Fibroblast of the conjunctiva (primary cell): ENCODE data around the gene CYP4F11.
"Not testable (repeated sequence)": the region's sequence is repeated elsewhere in the genome, so short reads cannot be mapped to it uniquely, and the experiment has no call there.

ENCODE experiments used
- DNase-seq: peaks from one replicate; pipeline ENCODE4 v3.0.0-alpha.2; 2010; ENCODE audit warnings: low read depth

CYP4F11 gene

DNA sequence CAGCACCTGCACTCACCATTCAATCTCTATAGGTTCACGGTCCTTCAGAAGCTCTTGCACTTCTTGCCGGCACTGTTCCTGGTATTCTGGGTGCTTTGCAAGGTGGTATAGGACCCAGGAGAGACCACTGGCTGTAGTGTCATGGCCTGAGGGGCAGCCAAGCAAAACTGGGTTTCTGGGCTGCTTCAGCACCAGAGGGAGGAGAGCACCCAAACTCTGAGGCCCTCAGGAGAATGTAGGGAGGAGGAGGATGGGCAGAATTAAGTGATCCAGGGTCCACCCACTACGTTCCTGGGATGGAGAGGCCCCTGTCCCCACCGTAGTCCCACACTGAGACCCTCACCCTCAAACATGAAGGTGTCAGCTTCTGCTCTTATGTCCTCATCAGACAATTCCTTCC is 12.3 kb downstream of the CYP4F11 start:
- DNase-seq, result no peak

DNA sequence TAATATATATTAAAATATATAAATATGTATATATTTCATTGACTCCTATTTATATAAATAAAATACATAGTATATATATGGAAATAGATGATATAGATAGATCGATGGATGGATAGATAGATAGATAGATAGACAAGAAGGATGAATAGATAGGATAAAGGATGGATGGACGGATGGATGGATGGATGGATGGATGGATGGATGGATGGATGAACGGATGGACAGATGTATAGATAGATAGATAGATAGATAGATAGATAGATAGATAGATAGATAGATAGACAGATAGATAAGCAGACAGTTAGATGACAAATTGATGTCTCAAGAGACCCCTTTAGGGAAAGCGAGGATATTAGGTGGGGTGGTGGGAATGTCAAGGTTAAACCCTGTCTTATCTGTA is 15.1 kb downstream of the CYP4F11 start:
- no peak for DNase-seq

GRCh38 chr19:15915109-15915508 is 19.2 kb downstream of the CYP4F11 start:
- no peak for DNase-seq

GRCh38 chr19:15913830-15914229 is 20.5 kb downstream of the CYP4F11 start:
- DNase-seq, result no peak

GRCh38 chr19:15913384-15913783 is 20.9 kb downstream of the CYP4F11 start:
- DNase-seq, result no peak

GRCh38 chr19:15911599-15912235 is 22.6 kb downstream of the CYP4F11 start:
- no peak for DNase-seq

- DNase-seq, result no peak
These were observed 29.3 kb downstream of the CYP4F11 start for GRCh38 chr19:15905026-15905425.

GRCh38 chr19:15902898-15903297 is 31.4 kb downstream of the CYP4F11 start:
- DNase-seq, result not testable (repeated sequence)

GRCh38 chr19:15902254-15902653 is 32.1 kb downstream of the CYP4F11 start:
- DNase-seq, result no peak

GRCh38 chr19:15900504-15900903 is 33.8 kb downstream of the CYP4F11 start:
- no peak for DNase-seq

GRCh38 chr19:15900032-15900431 is 34.3 kb downstream of the CYP4F11 start:
- not testable (repeated sequence) for DNase-seq

- DNase-seq, result not testable (repeated sequence)
These were observed 34.8 kb downstream of the CYP4F11 start for GRCh38 chr19:15899561-15899960.

DNA sequence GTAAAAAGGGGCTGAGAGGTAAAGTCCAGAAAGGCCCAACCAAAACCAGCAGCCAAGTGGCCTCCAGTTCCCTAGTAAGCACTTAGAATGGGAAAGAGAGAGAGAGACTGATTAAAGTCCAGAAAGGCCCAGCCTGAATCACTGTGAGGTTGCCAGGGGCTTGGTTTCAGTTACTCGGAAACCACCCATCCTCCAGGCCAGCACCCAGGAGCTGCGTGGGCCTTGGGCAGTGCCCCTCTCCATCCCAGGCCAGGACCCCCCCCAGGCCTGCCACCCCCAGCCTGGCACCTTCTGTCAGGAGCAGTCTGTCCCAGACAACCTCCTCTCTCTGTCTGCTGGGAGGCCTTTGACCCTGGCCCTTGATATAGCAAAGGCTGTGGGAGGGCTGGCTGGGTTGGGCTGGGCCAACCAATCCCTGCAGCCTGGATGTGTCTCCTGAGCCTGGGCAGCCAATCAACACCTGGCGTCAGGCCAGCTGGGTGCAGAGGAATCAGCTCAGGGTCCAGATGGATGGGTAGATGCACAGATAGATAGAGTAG is 36.5 kb downstream of the CYP4F11 start, which contains the start of gene CYP4F2:
TSS of gene CYP4F2 (minus strand) at position 337 of the 539 bp plus-strand sequence. CDS start 463 bp downstream, outside the sequence.
- no peak for DNase-seq

- no peak for DNase-seq
These were observed 37.1 kb downstream of the CYP4F11 start for GRCh38 chr19:15897026-15897737.

DNA sequence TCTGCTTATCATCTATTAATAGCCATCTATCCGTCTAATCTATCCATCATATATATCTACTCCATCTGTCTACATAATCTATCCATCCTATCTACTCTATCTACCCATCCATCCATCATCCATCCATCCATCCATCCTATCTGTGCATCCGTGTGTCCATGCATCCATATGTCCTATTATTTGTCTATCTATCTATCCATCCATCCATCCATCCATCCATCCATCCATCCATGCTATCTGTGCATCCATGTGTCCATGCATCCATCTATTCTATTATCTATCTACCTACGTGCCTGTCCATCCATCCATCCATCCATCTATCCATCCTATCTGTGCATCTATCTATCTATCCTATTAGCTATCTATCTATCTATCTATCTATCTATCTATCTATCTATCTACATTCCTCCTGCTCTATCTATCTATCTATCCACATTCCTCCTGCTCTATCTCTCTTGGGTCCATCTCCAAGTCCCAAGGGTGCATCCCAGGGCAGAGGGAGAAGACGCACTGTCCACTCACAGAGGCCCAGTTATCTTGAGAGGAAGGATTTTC is 38.4 kb downstream of the CYP4F11 start:
- no peak for DNase-seq

GRCh38 chr19:15894359-15894758 is 40.0 kb downstream of the CYP4F11 start:
- DNase-seq, result no peak

GRCh38 chr19:15893477-15893876 is 40.9 kb downstream of the CYP4F11 start:
- DNase-seq, result no peak

GRCh38 chr19:15892012-15892411 is 42.3 kb downstream of the CYP4F11 start:
- DNase-seq, result no peak

DNA sequence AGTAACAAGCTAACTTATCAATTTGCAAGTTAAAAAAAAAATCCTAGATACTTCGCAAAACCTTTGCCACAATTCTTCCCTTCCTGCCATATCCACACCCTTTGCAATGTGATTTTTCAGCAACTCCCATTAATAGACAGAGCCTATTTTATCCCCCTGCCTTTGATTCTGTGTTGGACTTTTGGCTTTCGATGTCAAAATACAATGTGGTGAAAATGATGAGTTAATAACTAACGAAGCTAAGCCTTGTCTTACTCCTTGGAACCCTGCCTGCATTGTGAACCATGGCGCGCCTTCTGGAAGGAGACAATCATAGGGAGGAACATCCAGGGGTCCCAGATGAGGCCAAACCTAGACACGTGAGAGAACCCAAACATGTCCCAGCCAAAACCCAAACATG is 42.9 kb downstream of the CYP4F11 start:
- DNase-seq, result no peak

GRCh38 chr19:15889339-15889738 is 45.0 kb downstream of the CYP4F11 start:
- not testable (repeated sequence) for DNase-seq

DNA sequence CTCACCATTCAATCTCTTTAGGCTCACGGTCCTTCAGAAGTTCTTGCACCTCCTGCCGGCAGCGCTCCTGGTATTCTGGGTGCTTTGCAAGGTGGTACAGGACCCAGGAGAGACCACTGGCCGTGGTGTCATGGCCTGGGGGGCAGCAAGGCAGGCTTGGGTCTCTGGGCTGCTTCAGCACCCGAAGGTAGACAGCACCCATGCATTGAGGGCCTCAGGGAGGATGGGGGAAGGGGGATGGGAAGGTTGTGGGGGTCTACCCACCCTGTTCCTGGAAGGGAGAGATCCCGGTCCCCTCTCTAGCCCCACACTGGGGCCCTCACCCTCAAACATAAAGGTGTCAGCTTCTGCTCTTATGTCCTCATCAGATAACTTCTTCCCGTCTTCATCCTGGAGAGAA is 48.4 kb downstream of the CYP4F11 start:
- DNase-seq, result no peak

- DNase-seq, result no peak
These were observed 49.2 kb downstream of the CYP4F11 start for GRCh38 chr19:15885167-15885566.

- DNase-seq, result not testable (repeated sequence)
These were observed 51.0 kb downstream of the CYP4F11 start for GRCh38 chr19:15883329-15883728.
